ENCODE data around the gene SLC8A1.

GRCh38 chr2:40106061-40106460 is 345.8 kb downstream of the SLC8A1 start:
- TF ChIP-seq, protein P1, sequence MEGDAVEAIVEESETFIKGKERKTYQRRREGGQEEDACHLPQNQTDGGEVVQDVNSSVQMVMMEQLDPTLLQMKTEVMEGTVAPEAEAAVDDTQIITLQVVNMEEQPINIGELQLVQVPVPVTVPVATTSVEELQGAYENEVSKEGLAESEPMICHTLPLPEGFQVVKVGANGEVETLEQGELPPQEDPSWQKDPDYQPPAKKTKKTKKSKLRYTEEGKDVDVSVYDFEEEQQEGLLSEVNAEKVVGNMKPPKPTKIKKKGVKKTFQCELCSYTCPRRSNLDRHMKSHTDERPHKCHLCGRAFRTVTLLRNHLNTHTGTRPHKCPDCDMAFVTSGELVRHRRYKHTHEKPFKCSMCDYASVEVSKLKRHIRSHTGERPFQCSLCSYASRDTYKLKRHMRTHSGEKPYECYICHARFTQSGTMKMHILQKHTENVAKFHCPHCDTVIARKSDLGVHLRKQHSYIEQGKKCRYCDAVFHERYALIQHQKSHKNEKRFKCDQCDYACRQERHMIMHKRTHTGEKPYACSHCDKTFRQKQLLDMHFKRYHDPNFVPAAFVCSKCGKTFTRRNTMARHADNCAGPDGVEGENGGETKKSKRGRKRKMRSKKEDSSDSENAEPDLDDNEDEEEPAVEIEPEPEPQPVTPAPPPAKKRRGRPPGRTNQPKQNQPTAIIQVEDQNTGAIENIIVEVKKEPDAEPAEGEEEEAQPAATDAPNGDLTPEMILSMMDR (IDR thresholded peaks at IDR 0.05) = no peak
- TF ChIP-seq POLR2AphosphoS5 (IDR thresholded peaks at IDR 0.05) (no peak), POLR2A (IDR thresholded peaks at IDR 0.05) (no peak)

All from upper lobe of left lung (tissue), 4 donors.